HepG2 (cell line): ENCODE measurements around the gene PHYH. TPM values are rescaled to one million over a fixed set of nuclear protein-coding genes. Genes with fewer than 3 reads are reported as not detected.

Experiments used
- FOXP1 ChIP-seq, 2 experiments: fragments of 450-650 bp in 1 of 2; IDR thresholded peaks; 2 replicates each; pipeline ENCODE4 v1.6.1; 2017 to 2018; ENCODE audit warnings: antibody characterized with exemption in 1 of 2
- KDM2A ChIP-seq: sonication (generic); formaldehyde crosslinking; IDR thresholded peaks from 2 replicates; pipeline ENCODE4 v1.4.0; 2020; ENCODE audit warnings: low read depth, missing genetic modification reagents, borderline replicate concordance
- MAFK ChIP-seq, 2 experiments: IDR thresholded peaks in 1 of 2; conservative IDR thresholded peaks in 1 of 2; 2 replicates each; pipeline ENCODE4 v1.6.1; 2011; ENCODE audit warnings: improper control_type of control experiment in 2 of 2, low read length in 2 of 2
- MEF2D ChIP-seq: sonication (generic); formaldehyde crosslinking; IDR thresholded peaks from 2 replicates; pipeline ENCODE4 v1.5.1; 2020; ENCODE audit warnings: mild to moderate bottlenecking, missing genetic modification reagents
- MTA3 ChIP-seq: sonication (generic); formaldehyde crosslinking; IDR thresholded peaks from 2 replicates; pipeline ENCODE4 v1.4.0; 2020; ENCODE audit warnings: missing genetic modification reagents
- MYNN ChIP-seq: sonication (generic); formaldehyde crosslinking; IDR thresholded peaks from 2 replicates; pipeline ENCODE4 v1.4.0; 2020; ENCODE audit warnings: mild to moderate bottlenecking, low read depth, missing genetic modification reagents
- POGZ ChIP-seq: sonication (generic); formaldehyde crosslinking; IDR thresholded peaks from 2 replicates; pipeline ENCODE4 v1.4.0; 2020; ENCODE audit warnings: mild to moderate bottlenecking, missing genetic modification reagents
- SRSF4 ChIP-seq: fragments of 200-400 bp; formaldehyde crosslinking; IDR thresholded peaks from one replicate; pipeline ENCODE4 v1.6.1; 2018; ENCODE audit warnings: mild to moderate bottlenecking, low read depth, low read length, moderate library complexity; ENCODE audit not compliant: poor library complexity, severe bottlenecking
- ZFAT ChIP-seq: sonication (generic); formaldehyde crosslinking; conservative IDR thresholded peaks from 2 replicates; pipeline ENCODE4 v1.8.1; 2023; ENCODE audit warnings: missing genetic modification reagents, inconsistent platforms
- ZFX ChIP-seq: sonication (generic); formaldehyde crosslinking; IDR thresholded peaks from 2 replicates; pipeline ENCODE4 v1.4.0; 2020; ENCODE audit warnings: mild to moderate bottlenecking, low read depth, missing genetic modification reagents, moderate library complexity
- ZNF121 ChIP-seq: sonication (generic); formaldehyde crosslinking; IDR thresholded peaks from 2 replicates; pipeline ENCODE4 v1.5.0; 2020; ENCODE audit warnings: mild to moderate bottlenecking, missing genetic modification reagents
- ZNF20 ChIP-seq: sonication (generic); formaldehyde crosslinking; IDR thresholded peaks from 2 replicates; pipeline ENCODE4 v1.4.0; 2020; ENCODE audit warnings: mild to moderate bottlenecking, moderate library complexity, missing genetic modification reagents
- ZNF766 ChIP-seq: sonication (generic); formaldehyde crosslinking; IDR thresholded peaks from 2 replicates; pipeline ENCODE4 v1.5.0; 2020; ENCODE audit warnings: missing genetic modification reagents, borderline replicate concordance
- polyA plus RNA-seq, 8 experiments: library from polyadenylated mRNA; depleted of rRNA in 3 of 8; stranded (reverse) in 7 of 8; unstranded in 1 of 8; fragments of >200 nt; fragmentation: Illumina TruSeq in 4 of 8; extraction: Trizol in 4 of 8; gene quantifications; 2 replicates each; pipeline versions ENCODE4 v1.2.1 to v1.2.3, GENCODE V29; 2011 to 2016; ENCODE audit warnings: low read depth in 4 of 8, missing spikeins in 1 of 8, mixed read lengths in 1 of 8; ENCODE audit not compliant: insufficient read depth in 1 of 8
- total RNA-seq, 5 experiments: library from RNA; depleted of rRNA; stranded (reverse); fragments of >200 nt; fragmentation: Illumina TruSeq; extraction: Trizol; gene quantifications; 2 replicates each; pipeline ENCODE4 v1.2.3, GENCODE V29; 2016; ENCODE audit warnings: low read depth in 1 of 5
- TF ChIP-seq, protein P1 (sequence below): sonication (generic); formaldehyde crosslinking; IDR thresholded peaks from 2 replicates; pipeline ENCODE4 v1.4.0; 2020; ENCODE audit warnings: missing genetic modification reagents
- TF ChIP-seq, protein P2 (sequence below): sonication (generic); formaldehyde crosslinking; IDR thresholded peaks from 2 replicates; pipeline ENCODE4 v1.5.0; 2020; ENCODE audit warnings: mild to moderate bottlenecking, missing genetic modification reagents
- TF ChIP-seq, protein P3 (sequence below): sonication (generic); formaldehyde crosslinking; IDR thresholded peaks from 2 replicates; pipeline ENCODE4 v1.8.0; 2022; ENCODE audit warnings: mild to moderate bottlenecking, missing genetic modification reagents, borderline replicate concordance
- TF ChIP-seq, protein P4 (sequence below): sonication (generic); formaldehyde crosslinking; IDR thresholded peaks from 2 replicates; pipeline ENCODE4 v1.4.0; 2020; ENCODE audit warnings: low read depth, mild to moderate bottlenecking, missing genetic modification reagents
- TF ChIP-seq, protein P5 (sequence below): sonication (generic); formaldehyde crosslinking; IDR thresholded peaks from 2 replicates; pipeline ENCODE4 v1.4.0; 2020; ENCODE audit warnings: mild to moderate bottlenecking, missing genetic modification reagents

PHYH gene
- total and polyA plus RNA-seq, 2 of the 13 experiments (the other 11 are each of a cell fraction or from before 2014, with no cell fraction given) = 27.2 to 34.5 TPM

DNA sequence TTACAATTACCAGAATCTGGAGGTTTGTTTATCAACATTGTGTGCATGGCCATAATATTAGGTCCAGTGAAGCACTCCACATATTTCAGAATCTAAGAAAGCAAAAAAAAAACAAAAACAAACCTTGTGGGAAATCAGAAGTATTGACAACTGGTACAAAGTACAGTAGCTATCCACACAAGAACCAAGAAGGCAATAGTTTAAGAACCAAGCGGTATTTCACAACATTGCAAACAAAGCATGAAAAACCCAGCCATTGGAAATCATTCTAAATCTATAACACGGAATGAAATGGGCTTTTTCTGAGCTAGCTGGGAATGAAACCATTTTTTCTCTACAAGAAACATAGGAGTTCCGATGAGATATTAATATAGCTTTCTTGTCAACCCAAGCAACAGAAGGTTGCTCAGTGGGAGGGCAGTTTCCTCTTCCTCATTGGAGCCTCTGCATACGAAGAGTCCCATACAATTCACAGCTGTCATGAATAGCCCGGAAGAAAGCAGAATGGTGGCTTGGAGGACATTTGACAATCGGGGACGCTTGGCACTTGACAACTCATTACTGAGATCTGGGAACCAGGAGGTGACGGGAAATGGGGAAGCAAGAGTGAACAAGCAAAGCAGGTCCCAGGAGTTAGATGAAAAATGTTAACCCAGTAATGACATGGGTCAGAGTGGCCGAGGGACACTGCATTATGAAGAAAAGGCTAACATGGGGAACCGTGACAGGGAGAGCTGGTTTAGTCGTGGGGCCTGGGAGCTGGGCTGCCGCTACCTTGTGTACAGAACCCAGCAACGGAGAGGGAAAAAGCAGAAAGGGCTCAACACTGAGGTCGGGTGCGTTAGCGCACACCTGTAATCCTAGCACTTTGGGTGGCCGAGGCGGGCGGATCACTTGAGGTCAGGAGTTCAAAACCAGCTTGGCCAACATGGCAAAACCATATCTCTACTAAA lies 7.8 kb downstream of the PHYH start (continued):
- TF ChIP-seq ZNF121 (CRISPR knock-in tag) = no peak
- TF ChIP-seq, protein P1, sequence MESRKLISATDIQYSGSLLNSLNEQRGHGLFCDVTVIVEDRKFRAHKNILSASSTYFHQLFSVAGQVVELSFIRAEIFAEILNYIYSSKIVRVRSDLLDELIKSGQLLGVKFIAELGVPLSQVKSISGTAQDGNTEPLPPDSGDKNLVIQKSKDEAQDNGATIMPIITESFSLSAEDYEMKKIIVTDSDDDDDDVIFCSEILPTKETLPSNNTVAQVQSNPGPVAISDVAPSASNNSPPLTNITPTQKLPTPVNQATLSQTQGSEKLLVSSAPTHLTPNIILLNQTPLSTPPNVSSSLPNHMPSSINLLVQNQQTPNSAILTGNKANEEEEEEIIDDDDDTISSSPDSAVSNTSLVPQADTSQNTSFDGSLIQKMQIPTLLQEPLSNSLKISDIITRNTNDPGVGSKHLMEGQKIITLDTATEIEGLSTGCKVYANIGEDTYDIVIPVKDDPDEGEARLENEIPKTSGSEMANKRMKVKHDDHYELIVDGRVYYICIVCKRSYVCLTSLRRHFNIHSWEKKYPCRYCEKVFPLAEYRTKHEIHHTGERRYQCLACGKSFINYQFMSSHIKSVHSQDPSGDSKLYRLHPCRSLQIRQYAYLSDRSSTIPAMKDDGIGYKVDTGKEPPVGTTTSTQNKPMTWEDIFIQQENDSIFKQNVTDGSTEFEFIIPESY (CRISPR knock-in tag) = no peak
- no peak for TF ChIP-seq MAFK (conservative IDR thresholded peaks at IDR 0.05 in 1 of 2, IDR thresholded peaks at IDR 0.05 in 1 of 2; ENCODE audit: low read length in 2 of 2)
- TF ChIP-seq ZFAT = no peak
- TF ChIP-seq POGZ (CRISPR knock-in tag) = peak; percentile 21; the same call in 1 of the 2 replicates
- TF ChIP-seq ZNF766 (CRISPR knock-in tag) = no peak
- TF ChIP-seq ZFX (CRISPR knock-in tag) = no peak
- TF ChIP-seq, protein P2, sequence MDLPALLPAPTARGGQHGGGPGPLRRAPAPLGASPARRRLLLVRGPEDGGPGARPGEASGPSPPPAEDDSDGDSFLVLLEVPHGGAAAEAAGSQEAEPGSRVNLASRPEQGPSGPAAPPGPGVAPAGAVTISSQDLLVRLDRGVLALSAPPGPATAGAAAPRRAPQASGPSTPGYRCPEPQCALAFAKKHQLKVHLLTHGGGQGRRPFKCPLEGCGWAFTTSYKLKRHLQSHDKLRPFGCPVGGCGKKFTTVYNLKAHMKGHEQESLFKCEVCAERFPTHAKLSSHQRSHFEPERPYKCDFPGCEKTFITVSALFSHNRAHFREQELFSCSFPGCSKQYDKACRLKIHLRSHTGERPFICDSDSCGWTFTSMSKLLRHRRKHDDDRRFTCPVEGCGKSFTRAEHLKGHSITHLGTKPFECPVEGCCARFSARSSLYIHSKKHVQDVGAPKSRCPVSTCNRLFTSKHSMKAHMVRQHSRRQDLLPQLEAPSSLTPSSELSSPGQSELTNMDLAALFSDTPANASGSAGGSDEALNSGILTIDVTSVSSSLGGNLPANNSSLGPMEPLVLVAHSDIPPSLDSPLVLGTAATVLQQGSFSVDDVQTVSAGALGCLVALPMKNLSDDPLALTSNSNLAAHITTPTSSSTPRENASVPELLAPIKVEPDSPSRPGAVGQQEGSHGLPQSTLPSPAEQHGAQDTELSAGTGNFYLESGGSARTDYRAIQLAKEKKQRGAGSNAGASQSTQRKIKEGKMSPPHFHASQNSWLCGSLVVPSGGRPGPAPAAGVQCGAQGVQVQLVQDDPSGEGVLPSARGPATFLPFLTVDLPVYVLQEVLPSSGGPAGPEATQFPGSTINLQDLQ (CRISPR knock-in tag) = no peak
- TF ChIP-seq, protein P3, sequence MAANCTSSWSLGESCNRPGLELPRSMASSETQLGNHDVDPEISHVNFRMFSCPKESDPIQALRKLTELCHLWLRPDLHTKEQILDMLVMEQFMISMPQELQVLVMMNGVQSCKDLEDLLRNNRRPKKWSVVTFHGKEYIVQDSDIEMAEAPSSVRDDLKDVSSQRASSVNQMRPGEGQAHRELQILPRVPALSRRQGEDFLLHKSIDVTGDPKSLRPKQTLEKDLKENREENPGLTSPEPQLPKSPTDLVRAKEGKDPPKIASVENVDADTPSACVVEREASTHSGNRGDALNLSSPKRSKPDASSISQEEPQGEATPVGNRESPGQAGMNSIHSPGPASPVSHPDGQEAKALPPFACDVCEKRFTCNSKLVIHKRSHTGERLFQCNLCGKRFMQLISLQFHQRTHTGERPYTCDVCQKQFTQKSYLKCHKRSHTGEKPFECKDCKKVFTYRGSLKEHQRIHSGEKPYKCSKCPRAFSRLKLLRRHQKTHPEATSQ = peak; percentile 23; the same call in 1 of the 2 replicates
- no peak for TF ChIP-seq MEF2D (CRISPR knock-in tag)
- no peak for TF ChIP-seq MTA3 (CRISPR knock-in tag)
- no peak for TF ChIP-seq SRSF4
- TF ChIP-seq, protein P4, sequence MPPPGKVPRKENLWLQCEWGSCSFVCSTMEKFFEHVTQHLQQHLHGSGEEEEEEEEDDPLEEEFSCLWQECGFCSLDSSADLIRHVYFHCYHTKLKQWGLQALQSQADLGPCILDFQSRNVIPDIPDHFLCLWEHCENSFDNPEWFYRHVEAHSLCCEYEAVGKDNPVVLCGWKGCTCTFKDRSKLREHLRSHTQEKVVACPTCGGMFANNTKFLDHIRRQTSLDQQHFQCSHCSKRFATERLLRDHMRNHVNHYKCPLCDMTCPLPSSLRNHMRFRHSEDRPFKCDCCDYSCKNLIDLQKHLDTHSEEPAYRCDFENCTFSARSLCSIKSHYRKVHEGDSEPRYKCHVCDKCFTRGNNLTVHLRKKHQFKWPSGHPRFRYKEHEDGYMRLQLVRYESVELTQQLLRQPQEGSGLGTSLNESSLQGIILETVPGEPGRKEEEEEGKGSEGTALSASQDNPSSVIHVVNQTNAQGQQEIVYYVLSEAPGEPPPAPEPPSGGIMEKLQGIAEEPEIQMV = no peak
- no peak for TF ChIP-seq KDM2A (CRISPR knock-in tag)
- TF ChIP-seq MYNN = no peak
- no peak for TF ChIP-seq FOXP1 (IDR thresholded peaks at IDR 0.05)
- TF ChIP-seq FOXP1 (CRISPR knock-in tag; IDR thresholded peaks at IDR 0.05) = peak; percentile 88
- TF ChIP-seq, protein P5, sequence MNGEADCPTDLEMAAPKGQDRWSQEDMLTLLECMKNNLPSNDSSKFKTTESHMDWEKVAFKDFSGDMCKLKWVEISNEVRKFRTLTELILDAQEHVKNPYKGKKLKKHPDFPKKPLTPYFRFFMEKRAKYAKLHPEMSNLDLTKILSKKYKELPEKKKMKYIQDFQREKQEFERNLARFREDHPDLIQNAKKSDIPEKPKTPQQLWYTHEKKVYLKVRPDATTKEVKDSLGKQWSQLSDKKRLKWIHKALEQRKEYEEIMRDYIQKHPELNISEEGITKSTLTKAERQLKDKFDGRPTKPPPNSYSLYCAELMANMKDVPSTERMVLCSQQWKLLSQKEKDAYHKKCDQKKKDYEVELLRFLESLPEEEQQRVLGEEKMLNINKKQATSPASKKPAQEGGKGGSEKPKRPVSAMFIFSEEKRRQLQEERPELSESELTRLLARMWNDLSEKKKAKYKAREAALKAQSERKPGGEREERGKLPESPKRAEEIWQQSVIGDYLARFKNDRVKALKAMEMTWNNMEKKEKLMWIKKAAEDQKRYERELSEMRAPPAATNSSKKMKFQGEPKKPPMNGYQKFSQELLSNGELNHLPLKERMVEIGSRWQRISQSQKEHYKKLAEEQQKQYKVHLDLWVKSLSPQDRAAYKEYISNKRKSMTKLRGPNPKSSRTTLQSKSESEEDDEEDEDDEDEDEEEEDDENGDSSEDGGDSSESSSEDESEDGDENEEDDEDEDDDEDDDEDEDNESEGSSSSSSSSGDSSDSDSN (CRISPR knock-in tag) = no peak
- no peak for TF ChIP-seq ZNF20 (CRISPR knock-in tag)
